ENCODE results near the gene OTUB1.

- TF ChIP-seq, protein P1, sequence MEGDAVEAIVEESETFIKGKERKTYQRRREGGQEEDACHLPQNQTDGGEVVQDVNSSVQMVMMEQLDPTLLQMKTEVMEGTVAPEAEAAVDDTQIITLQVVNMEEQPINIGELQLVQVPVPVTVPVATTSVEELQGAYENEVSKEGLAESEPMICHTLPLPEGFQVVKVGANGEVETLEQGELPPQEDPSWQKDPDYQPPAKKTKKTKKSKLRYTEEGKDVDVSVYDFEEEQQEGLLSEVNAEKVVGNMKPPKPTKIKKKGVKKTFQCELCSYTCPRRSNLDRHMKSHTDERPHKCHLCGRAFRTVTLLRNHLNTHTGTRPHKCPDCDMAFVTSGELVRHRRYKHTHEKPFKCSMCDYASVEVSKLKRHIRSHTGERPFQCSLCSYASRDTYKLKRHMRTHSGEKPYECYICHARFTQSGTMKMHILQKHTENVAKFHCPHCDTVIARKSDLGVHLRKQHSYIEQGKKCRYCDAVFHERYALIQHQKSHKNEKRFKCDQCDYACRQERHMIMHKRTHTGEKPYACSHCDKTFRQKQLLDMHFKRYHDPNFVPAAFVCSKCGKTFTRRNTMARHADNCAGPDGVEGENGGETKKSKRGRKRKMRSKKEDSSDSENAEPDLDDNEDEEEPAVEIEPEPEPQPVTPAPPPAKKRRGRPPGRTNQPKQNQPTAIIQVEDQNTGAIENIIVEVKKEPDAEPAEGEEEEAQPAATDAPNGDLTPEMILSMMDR (IDR thresholded peaks at IDR 0.05), result no peak
- TF ChIP-seq POLR2A (IDR thresholded peaks at IDR 0.05), result no peak
Measured at GRCh38 chr11:63999349-64000025, 13.2 kb downstream of the OTUB1 start.

Measured in breast epithelium (tissue), 3 donors.